H9 (cell line): ENCODE data around the gene LGALS9. TPM values are rescaled to one million over a fixed set of nuclear protein-coding genes. Genes with fewer than 3 reads are reported as not detected.
"Not testable (repeated sequence)": the region's sequence is repeated elsewhere in the genome, so short reads cannot be mapped to it uniquely, and the experiment has no call there.

Experiments used
- DNase-seq: peaks from one replicate; pipeline ENCODE4 v3.0.0-alpha.2; 2017
- H2AFZ ChIP-seq: one replicate; pipeline ENCODE4 v1.6.1; 2013; ENCODE audit warnings: mild to moderate bottlenecking, low read length, control low read depth, moderate library complexity
- H2AK5ac ChIP-seq: 2 replicates; pipeline ENCODE4 v1.6.1; 2013; ENCODE audit warnings: low read length, control low read depth, mixed read lengths; ENCODE audit not compliant: insufficient read length
- H2BK120ac ChIP-seq: one replicate; pipeline ENCODE4 v1.6.1; 2013; ENCODE audit warnings: low read depth, mild to moderate bottlenecking, low read length, control low read depth, inconsistent platforms; ENCODE audit not compliant: poor library complexity, severe bottlenecking
- H2BK12ac ChIP-seq: 2 replicates; pipeline ENCODE4 v1.6.1; 2013; ENCODE audit warnings: low read length, control low read depth, mixed read lengths, low read depth; ENCODE audit not compliant: insufficient read length
- H2BK15ac ChIP-seq: 2 replicates; pipeline ENCODE4 v1.6.1; 2013; ENCODE audit warnings: low read depth, low read length, control low read depth
- H2BK20ac ChIP-seq: one replicate; pipeline ENCODE4 v1.6.1; 2013; ENCODE audit warnings: low read depth, mild to moderate bottlenecking, low read length, control low read depth, inconsistent platforms; ENCODE audit not compliant: poor library complexity, severe bottlenecking
- H2BK5ac ChIP-seq: 2 replicates; pipeline ENCODE4 v1.6.1; 2013; ENCODE audit warnings: low read length, control low read depth, mixed read lengths; ENCODE audit not compliant: insufficient read length
- H3K14ac ChIP-seq: 2 replicates; pipeline ENCODE4 v1.6.1; 2013; ENCODE audit warnings: low read length, control low read depth; ENCODE audit not compliant: insufficient read depth
- H3K18ac ChIP-seq: 2 replicates; pipeline ENCODE4 v1.6.1; 2013; ENCODE audit warnings: low read depth, mild to moderate bottlenecking, mixed read lengths, low read length, control low read depth; ENCODE audit not compliant: insufficient read length
- H3K23ac ChIP-seq: 2 replicates; pipeline ENCODE4 v1.6.1; 2013; ENCODE audit warnings: low read length, control low read depth, mixed read lengths, low read depth; ENCODE audit not compliant: insufficient read length
- H3K23me2 ChIP-seq: 2 replicates; pipeline ENCODE4 v1.6.1; 2013; ENCODE audit warnings: low read depth, mild to moderate bottlenecking, mixed read lengths, low read length, control low read depth; ENCODE audit not compliant: insufficient read length, poor library complexity, severe bottlenecking
- H3K27ac ChIP-seq: 2 replicates; pipeline ENCODE4 v1.5.1; 2013; ENCODE audit warnings: low read length, control low read depth, mixed read lengths, low read depth; ENCODE audit not compliant: insufficient read length
- H3K27me3 ChIP-seq: 2 replicates; pipeline ENCODE4 v1.6.1; 2013; ENCODE audit warnings: low read length, control low read depth, inconsistent platforms; ENCODE audit not compliant: insufficient read depth
- H3K4ac ChIP-seq: 2 replicates; pipeline ENCODE4 v1.6.1; 2013; ENCODE audit warnings: low read depth, mild to moderate bottlenecking, control low read depth, inconsistent platforms, low read length, moderate library complexity
- H3K4me1 ChIP-seq: 2 replicates; pipeline ENCODE4 v1.6.1; 2013; ENCODE audit warnings: low read length, control low read depth, inconsistent platforms; ENCODE audit not compliant: insufficient read depth
- H3K4me2 ChIP-seq: 2 replicates; pipeline ENCODE4 v1.6.1; 2013; ENCODE audit warnings: low read length, control low read depth, mixed read lengths; ENCODE audit not compliant: insufficient read length, insufficient read depth
- H3K56ac ChIP-seq: 2 replicates; pipeline ENCODE4 v1.6.1; 2013; ENCODE audit warnings: low read depth, mild to moderate bottlenecking, mixed read lengths, low read length, control low read depth; ENCODE audit not compliant: insufficient read length
- H3K79me1 ChIP-seq: 2 replicates; pipeline ENCODE4 v1.6.1; 2013; ENCODE audit warnings: low read depth, mild to moderate bottlenecking, moderate library complexity, low read length, control low read depth, inconsistent platforms; ENCODE audit not compliant: insufficient read depth, poor library complexity, severe bottlenecking
- H3K79me2 ChIP-seq: 2 replicates; pipeline ENCODE4 v1.6.1; 2013; ENCODE audit warnings: low read length, control low read depth, inconsistent platforms; ENCODE audit not compliant: insufficient read depth
- H3K9ac ChIP-seq: 2 replicates; pipeline ENCODE4 v1.6.1; 2013; ENCODE audit warnings: low read length, control low read depth, mixed read lengths; ENCODE audit not compliant: insufficient read length; ENCODE audit errors: extremely low read depth
- H3K9me3 ChIP-seq: one replicate; pipeline ENCODE4 v1.6.1; 2013; ENCODE audit warnings: low read depth, low read length, inconsistent platforms; ENCODE audit not compliant: control insufficient read depth
- H3T11ph ChIP-seq: one replicate; pipeline ENCODE4 v1.6.1; 2013; ENCODE audit warnings: mild to moderate bottlenecking, low read length, control low read depth, inconsistent platforms
- H4K20me1 ChIP-seq: one replicate; pipeline ENCODE4 v1.6.1; 2013; ENCODE audit not compliant: control insufficient read depth, insufficient read length, insufficient read depth
- H4K5ac ChIP-seq: 2 replicates; pipeline ENCODE4 v1.6.1; 2013; ENCODE audit warnings: low read depth, mild to moderate bottlenecking, mixed read lengths, low read length, control low read depth; ENCODE audit not compliant: insufficient read length
- H4K8ac ChIP-seq: replicated peaks from 2 replicates; pipeline ENCODE4 v1.6.1; 2013; ENCODE audit warnings: low read length, control low read depth, mixed read lengths, low read depth; ENCODE audit not compliant: insufficient read length
- H4K91ac ChIP-seq: 2 replicates; pipeline ENCODE4 v1.6.1; 2013; ENCODE audit warnings: low read depth, mild to moderate bottlenecking, moderate library complexity, mixed read lengths, low read length, control low read depth; ENCODE audit not compliant: insufficient read length
- H3K27ac Mint-ChIP-seq, 3 experiments: 2 replicates in 2 of 3; 3 replicates in 1 of 3; pipeline ENCODE4 v1.8.0; 2020 to 2021; ENCODE audit warnings: mixed read lengths in 3 of 3, mild to moderate bottlenecking in 1 of 3, moderate library complexity in 1 of 3
- H3K27me3 Mint-ChIP-seq: 2 replicates; pipeline ENCODE4 v1.8.0; 2021; ENCODE audit warnings: low read depth, mild to moderate bottlenecking, moderate library complexity, mixed read lengths
- H3K36me3 Mint-ChIP-seq, 3 experiments: 2 replicates in 2 of 3; 3 replicates in 1 of 3; pipeline ENCODE4 v1.8.0; 2020 to 2021; ENCODE audit warnings: low read depth in 3 of 3, mixed read lengths in 3 of 3; ENCODE audit not compliant: insufficient read depth in 1 of 3
- H3K4me1 Mint-ChIP-seq, 2 experiments: 2 replicates each; pipeline ENCODE4 v1.8.0; 2020; ENCODE audit warnings: mixed read lengths in 2 of 2
- H3K4me3 Mint-ChIP-seq, 2 experiments: 2 replicates in 1 of 2; 3 replicates in 1 of 2; pipeline ENCODE4 v1.8.0; 2020 to 2021; ENCODE audit warnings: mild to moderate bottlenecking in 2 of 2, mixed read lengths in 2 of 2, moderate library complexity in 1 of 2
- H3K9me3 Mint-ChIP-seq, 2 experiments: 2 replicates in 1 of 2; 3 replicates in 1 of 2; pipeline ENCODE4 v1.8.0; 2020; ENCODE audit warnings: mild to moderate bottlenecking in 2 of 2, mixed read lengths in 2 of 2, moderate library complexity in 1 of 2
- WGBS: extraction: QIAGEN DNeasy Blood & Tissue Kit; methylation state at CpG from one replicate; pipeline ENCODE4 v1.1.7; 2013; ENCODE audit warnings: missing lambda C conversion rate, low lambda C conversion rate, mixed read lengths; ENCODE audit not compliant: insufficient read length; ENCODE audit errors: extremely low coverage; 5-methylcytosine and 5-hydroxymethylcytosine counted together
- total RNA-seq: library from RNA; stranded (reverse); gene quantifications from 2 replicates; pipeline ENCODE4 v1.2.1, GENCODE V29; 2021
- TF ChIP-seq, protein P1 (sequence below): fragments of 200-600 bp; sonication (generic); conservative IDR thresholded peaks from 3 replicates; pipeline ENCODE4 v1.8.0; 2021; ENCODE audit warnings: antibody characterized with exemption, mild to moderate bottlenecking

LGALS9 gene
- total RNA-seq, 1 experiment from 2014 or later: 2.5 TPM

DNA sequence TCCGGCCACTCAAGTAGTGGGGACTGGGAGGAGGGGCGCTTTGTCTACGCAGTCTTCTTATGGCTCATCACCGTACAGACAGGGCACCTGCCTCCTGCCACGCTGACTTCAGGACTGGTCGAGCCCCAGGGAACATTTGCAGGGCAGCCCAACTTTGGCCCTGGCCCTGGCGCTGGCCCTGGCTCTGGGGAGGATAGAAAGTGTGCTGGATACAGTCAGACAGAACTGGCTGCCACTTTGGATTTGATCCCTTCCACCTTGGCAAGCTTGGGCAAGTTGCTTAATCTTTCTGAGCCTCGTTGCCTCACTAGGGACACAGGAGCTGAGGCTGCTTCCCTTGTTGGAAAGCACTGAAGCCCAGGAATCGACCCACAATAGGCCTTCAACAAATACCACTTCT lies 13.6 kb downstream of the LGALS9 start:
- Histone ChIP-seq H3K27ac (no peak overlapping the region), H2BK15ac (no peak overlapping the region), H3T11ph (no peak overlapping the region), H3K14ac (no peak overlapping the region), H2BK20ac (no peak overlapping the region), H3K9me3 (no peaks in the 10 kb centered on the region), H2BK120ac (no peak overlapping the region), H4K91ac (no peak overlapping the region), H2BK12ac (no peak overlapping the region), H3K79me1 (no peaks in the 10 kb centered on the region), H2AK5ac (no peak overlapping the region), H2BK5ac (no peak overlapping the region), H4K20me1 (no peaks in the 10 kb centered on the region), H3K23me2 (no peaks in the 10 kb centered on the region), H3K4ac (no peak overlapping the region), H3K79me2 (no peaks in the 10 kb centered on the region), H3K4me2 (no peak overlapping the region), H4K8ac (no peak overlapping the region), H3K56ac (no peak overlapping the region), H3K27me3 (no peaks in the 10 kb centered on the region), H4K5ac (no peak overlapping the region), H3K9ac (no peak overlapping the region), H2AFZ (no peak overlapping the region), H3K18ac (no peak overlapping the region), H3K4me1 (no peaks in the 10 kb centered on the region), H3K23ac (no peak overlapping the region)
- Mint-ChIP-seq H3K4me1 (peaks cover 9 to 18% of the 10 kb centered on the region in 2 experiments), H3K36me3 (no peaks in the 10 kb centered on the region; a peak in 2 of 7 replicates), H3K9me3 (no peaks in the 10 kb centered on the region), H3K27ac (peak overlapping the region in 1 of 3 experiments; percentile 79; a peak in 1 of 7 replicates), H3K4me3 (no peak overlapping the region), H3K27me3 (no peaks in the 10 kb centered on the region; the same call in 1 of the 2 replicates)
- no CpG with 5 or more reads among the region's 9 CpGs for WGBS
- no peak for DNase-seq
- TF ChIP-seq, protein P1, sequence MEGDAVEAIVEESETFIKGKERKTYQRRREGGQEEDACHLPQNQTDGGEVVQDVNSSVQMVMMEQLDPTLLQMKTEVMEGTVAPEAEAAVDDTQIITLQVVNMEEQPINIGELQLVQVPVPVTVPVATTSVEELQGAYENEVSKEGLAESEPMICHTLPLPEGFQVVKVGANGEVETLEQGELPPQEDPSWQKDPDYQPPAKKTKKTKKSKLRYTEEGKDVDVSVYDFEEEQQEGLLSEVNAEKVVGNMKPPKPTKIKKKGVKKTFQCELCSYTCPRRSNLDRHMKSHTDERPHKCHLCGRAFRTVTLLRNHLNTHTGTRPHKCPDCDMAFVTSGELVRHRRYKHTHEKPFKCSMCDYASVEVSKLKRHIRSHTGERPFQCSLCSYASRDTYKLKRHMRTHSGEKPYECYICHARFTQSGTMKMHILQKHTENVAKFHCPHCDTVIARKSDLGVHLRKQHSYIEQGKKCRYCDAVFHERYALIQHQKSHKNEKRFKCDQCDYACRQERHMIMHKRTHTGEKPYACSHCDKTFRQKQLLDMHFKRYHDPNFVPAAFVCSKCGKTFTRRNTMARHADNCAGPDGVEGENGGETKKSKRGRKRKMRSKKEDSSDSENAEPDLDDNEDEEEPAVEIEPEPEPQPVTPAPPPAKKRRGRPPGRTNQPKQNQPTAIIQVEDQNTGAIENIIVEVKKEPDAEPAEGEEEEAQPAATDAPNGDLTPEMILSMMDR: no peak

DNA sequence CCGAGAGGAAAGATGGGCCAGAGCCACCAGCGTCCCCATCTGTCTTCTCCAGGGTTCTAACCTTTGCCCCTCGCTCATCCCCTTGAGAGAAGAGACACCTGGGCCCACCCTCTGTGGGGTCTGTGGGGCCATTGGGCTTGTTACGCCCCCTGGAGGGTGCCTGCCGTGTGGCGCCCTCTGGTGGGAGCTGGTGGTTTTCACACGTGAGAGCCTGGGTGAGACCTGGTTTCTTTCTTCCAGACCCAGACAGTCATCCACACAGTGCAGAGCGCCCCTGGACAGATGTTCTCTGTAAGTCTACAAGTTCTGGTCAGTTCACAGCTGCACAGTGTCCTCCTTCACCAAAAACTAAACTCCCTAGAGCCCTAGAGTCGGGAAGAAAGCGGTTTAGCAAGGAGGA lies 14.6 kb downstream of the LGALS9 start:
- H2AFZ ChIP-seq, H2BK5ac ChIP-seq, H3K18ac ChIP-seq, H3K9me3 Mint-ChIP-seq, H3K9me3 ChIP-seq, H3K4me1 ChIP-seq, H2BK20ac ChIP-seq, H2AK5ac ChIP-seq, H3K27ac Mint-ChIP-seq, H3K79me1 ChIP-seq, H3K56ac ChIP-seq, H3K36me3 Mint-ChIP-seq, H4K91ac ChIP-seq, DNase-seq, H3K4me2 ChIP-seq, H4K20me1 ChIP-seq, H2BK120ac ChIP-seq, H2BK12ac ChIP-seq, H3K4me3 Mint-ChIP-seq, H3K23me2 ChIP-seq, H4K8ac ChIP-seq, H4K5ac ChIP-seq, H3K27me3 ChIP-seq, H3K9ac ChIP-seq, H3K23ac ChIP-seq, H3K14ac ChIP-seq, H3K79me2 ChIP-seq, H3K27me3 Mint-ChIP-seq, H3K4ac ChIP-seq, H2BK15ac ChIP-seq, H3T11ph ChIP-seq, H3K27ac ChIP-seq: not testable (repeated sequence)
- no CpG with 5 or more reads among the region's 10 CpGs for WGBS
- peaks cover 4 to 18% of the 10 kb centered on the region in 2 experiments; a peak in 3 of 4 replicates for H3K4me1 Mint-ChIP-seq
